HG02571 (cell line): ENCODE measurements around the gene ZBTB7B.

Experiments used
- ATAC-seq: cut with Tn5 transposase; IDR thresholded peaks from one replicate; pipeline ENCODE4 v1.9.1; 2021; ENCODE audit warnings: mild to moderate bottlenecking, moderate library complexity; ENCODE audit not compliant: unreplicated experiment

ZBTB7B gene

DNA sequence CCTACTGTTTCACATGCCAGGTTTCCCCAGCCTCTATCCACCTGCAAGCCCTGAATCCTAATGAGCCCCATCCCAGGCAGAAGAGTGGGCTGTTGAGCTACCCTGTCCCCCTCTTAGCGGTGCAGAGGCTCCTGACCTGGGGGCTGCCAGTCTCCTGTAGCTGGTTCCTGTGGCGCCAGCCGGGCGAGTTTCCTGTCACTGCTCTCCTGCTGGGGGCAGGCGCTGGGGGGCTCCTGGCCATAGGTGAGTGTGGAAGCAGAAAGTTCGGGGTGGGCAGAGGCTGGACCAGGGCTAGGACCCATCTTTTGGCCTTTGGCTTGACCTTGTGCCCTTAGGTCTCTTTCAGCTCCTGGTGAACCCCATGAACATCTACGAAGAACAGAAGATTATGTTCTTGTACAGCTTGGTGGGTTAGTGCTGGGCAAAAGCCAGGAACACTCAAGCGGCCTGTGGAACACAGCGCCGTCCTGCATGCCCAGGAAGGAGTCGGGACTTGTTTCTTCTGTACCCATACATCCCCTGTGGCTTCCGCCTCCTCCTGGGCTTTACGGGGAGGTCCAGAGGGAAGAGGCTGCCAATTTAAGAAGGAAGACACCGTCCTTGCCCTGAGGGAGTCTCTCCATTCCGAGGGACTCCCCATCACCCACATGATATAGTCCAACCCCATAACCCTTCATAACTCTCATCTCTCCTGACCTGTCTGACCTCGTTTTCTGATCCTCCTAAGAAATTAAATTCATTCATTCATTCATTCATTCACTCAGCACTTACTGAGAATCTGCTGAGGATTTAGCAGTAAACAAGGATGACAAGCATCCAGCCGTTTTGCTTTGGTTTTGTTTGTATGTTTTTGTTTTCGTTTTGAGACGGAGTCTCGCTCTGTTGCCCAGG is 32.0 kb downstream of the ZBTB7B start:
- ATAC-seq, result no peak

DNA sequence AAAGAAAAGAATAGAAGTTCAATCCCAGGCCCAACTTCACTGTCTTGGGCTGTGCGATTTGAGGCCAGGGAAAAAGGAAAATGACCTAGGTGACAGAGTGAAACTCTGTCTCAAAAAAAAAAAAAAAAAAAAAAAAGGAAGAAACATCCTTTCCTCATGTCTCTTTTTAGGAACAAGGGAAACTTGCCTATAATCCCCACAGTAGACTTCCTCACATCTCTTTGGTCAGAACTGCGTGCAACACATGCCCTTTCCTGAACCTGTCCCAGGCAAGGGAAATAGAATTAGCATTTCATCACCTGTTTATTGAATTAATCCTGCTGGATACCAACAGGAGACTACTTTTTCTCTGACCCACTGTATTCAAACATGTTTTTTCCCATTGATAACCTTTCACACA is 33.3 kb downstream of the ZBTB7B start:
- no peak for ATAC-seq

DNA sequence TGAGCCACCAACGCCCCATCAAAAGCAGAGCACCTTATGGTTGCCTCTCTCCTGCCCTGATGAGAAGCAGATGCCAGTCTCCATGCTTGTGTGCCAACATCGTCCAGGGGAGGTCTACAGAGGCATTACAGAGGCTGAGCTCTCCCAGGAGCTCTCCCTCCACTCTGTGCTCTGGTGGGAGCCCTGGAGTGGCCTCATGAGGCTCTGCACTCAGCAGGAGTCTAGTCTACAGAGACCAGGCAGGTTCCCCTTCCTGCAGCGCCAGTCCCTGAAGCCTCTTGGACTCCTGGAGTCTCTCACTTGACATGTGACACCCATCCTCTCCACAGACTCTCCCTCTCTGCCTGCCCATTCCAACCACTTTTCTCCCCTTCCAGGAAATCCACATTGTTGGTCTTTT is 34.4 kb downstream of the ZBTB7B start:
- no peak for ATAC-seq

GRCh38 chr1:155037851-155038441 is 35.3 kb downstream of the ZBTB7B start:
- no peak for ATAC-seq

DNA sequence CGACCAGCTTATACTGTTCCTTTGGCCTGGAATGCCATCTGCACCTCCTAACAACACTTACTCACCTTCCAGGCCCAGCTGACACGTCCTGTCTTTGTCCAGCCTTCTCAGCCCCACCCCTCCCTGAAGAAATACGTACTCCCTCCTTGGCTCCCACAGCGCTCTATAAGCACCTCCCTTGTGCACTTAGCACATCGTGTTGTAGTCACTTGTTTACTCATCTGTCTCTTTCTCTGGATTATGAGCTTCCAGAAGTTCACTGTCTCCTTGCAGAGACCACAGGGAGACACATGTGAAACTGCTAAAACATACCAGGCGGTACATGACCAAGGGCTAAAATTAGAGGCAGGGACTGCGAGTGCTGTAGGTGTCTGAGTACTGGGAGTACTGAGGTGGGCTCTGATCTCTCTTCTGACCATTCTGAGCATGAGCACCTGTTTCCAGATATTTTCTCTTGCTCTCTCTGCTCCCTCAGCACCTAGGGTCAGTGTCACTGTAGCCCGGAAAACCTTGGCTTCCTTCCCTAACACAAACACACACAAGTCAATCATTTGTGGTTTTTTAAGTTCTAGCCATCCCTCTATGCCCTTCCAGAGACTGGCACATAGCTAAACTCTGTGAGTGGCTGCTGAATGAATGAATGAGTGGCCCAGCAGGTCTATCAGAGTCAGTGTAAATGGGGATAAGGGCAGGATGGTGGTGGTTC is 36.2 kb downstream of the ZBTB7B start:
- no peak for ATAC-seq

GRCh38 chr1:155039308-155039669 is 36.7 kb downstream of the ZBTB7B start:
- no peak for ATAC-seq

GRCh38 chr1:155040358-155041093 is 37.9 kb downstream of the ZBTB7B start:
- ATAC-seq, result no peak

- no peak for ATAC-seq
Observed at GRCh38 chr1:155042789-155043188, 40.2 kb downstream of the ZBTB7B start.

GRCh38 chr1:155043301-155043702 is 40.7 kb downstream of the ZBTB7B start:
- ATAC-seq, result no peak

GRCh38 chr1:155043793-155044192 is 41.2 kb downstream of the ZBTB7B start:
- ATAC-seq, result no peak

- ATAC-seq, result no peak
Observed at GRCh38 chr1:155044365-155044764, 41.8 kb downstream of the ZBTB7B start.

- ATAC-seq, result no peak
Observed at GRCh38 chr1:155044812-155045657, 42.4 kb downstream of the ZBTB7B start.

GRCh38 chr1:155048449-155049334 is 46.1 kb downstream of the ZBTB7B start:
- no peak for ATAC-seq

GRCh38 chr1:155049651-155050559 is 47.3 kb downstream of the ZBTB7B start:
- no peak for ATAC-seq

DNA sequence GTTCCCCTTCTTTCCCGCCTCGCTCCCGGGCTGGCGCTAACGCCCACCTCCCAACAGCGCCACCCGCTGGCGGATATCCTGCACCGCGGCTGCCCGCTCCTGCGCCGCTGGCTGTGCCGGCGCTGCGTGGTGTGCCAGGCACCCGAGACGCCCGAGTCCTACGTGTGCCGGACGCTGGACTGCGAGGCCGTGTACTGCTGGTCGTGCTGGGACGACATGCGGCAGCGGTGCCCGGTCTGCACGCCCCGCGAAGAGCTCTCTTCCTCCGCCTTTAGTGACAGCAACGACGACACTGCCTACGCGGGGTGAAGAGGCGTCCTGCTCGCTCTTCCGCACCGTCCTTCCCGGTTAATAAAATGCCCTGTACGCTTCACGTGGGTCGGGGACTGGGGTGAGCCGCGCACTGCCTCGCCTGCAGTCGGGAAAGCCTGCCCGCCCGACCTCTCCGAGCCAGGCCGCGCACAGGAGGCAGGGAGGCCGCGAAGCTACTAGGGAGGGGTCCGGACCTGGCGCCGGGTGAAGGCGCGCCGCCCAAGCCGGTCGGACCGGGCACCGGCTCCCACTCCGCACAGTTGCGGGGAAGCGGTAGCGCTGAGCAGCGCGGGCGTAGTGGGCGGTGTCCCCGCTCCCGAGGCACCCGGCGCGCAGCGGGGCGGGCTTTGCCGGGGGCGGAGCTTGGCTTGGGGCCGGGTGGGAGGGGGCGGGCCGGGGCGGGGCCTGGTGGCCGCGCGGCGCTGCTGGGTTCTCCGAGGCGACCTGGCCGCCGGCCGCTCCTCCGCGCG is 48.1 kb downstream of the ZBTB7B start, which contains the start of gene ADAM15:
Gene ADAM15, plus strand, starts transcription at position 757 of the 782 bp plus-strand sequence. CDS start 71 bp downstream, outside the sequence.
- no peak for ATAC-seq

GRCh38 chr1:155051342-155051776 is 48.8 kb downstream of the ZBTB7B start:
- ATAC-seq, result no peak

DNA sequence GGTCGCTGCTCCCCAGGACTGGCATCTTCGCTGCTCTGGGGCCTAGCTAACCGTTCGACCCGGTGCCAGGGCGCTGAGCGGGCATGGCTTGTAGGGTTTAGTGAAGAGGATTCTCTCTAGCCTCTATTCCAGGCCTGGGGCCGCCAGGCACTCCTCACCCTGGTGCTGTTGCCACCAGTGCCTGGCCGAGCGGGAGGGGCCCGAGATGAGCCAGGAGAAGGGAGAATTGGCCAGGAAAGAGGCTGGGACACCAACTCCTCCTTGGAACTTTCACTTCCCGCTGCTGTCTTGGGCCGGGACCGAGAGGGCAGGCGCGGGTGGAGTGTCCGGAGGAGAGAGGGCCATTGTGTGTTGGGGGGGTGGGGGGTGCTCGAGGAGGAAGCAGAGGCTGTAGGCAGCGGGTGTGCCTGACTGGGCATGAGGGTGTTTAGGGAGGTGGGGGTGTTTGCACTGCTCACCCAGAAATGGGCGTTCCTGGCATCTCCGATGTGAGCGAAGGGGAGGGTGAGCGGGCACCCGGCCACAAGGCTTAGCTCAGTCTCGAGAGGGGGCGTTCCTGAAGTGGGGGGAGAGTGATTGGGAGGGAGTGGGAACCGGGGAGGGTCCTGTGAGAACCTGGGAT is 49.3 kb downstream of the ZBTB7B start:
- no peak for ATAC-seq
